KMS-11 (cell line): Measurements from ENCODE around the gene AP3S1.

ENCODE experiments used
- H2AFZ ChIP-seq: fragments of 200-600 bp; sonication (generic); 2 replicates; pipeline ENCODE4 v1.6.1; 2016; ENCODE audit warnings: antibody characterized with exemption, mixed run types, low read depth
- H3K27ac ChIP-seq: fragments of 200-600 bp; sonication (generic); 2 replicates; pipeline ENCODE4 v1.6.1; 2016; ENCODE audit warnings: mild to moderate bottlenecking, mixed run types
- H3K27me3 ChIP-seq: fragments of 200-600 bp; sonication (generic); 2 replicates; pipeline ENCODE4 v1.6.1; 2017; ENCODE audit warnings: mild to moderate bottlenecking, low read depth, mixed run types, moderate library complexity; ENCODE audit not compliant: insufficient read depth
- H3K36me3 ChIP-seq: fragments of 200-600 bp; sonication (generic); 2 replicates; pipeline ENCODE4 v1.6.1; 2017; ENCODE audit warnings: mild to moderate bottlenecking, mixed run types; ENCODE audit not compliant: insufficient read depth
- H3K4me1 ChIP-seq: fragments of 200-600 bp; sonication (generic); 2 replicates; pipeline ENCODE4 v1.6.1; 2016; ENCODE audit warnings: mild to moderate bottlenecking, low read depth, mixed run types; ENCODE audit not compliant: poor library complexity, severe bottlenecking
- H3K4me2 ChIP-seq: fragments of 200-600 bp; sonication (generic); 2 replicates; pipeline ENCODE4 v1.7.0; 2016; ENCODE audit warnings: mild to moderate bottlenecking, mixed run types
- H3K4me3 ChIP-seq: fragments of 200-600 bp; sonication (generic); IDR thresholded peaks from 2 replicates; pipeline ENCODE4 v1.6.1; 2017; ENCODE audit warnings: low read depth, low read length, mixed read lengths; ENCODE audit not compliant: insufficient read depth
- H3K79me2 ChIP-seq: fragments of 200-600 bp; sonication (generic); 2 replicates; pipeline ENCODE4 v1.6.1; 2016; ENCODE audit warnings: low read depth, mixed run types; ENCODE audit not compliant: insufficient read depth
- H3K9ac ChIP-seq: fragments of 200-600 bp; sonication (generic); 2 replicates; pipeline ENCODE4 v1.6.1; 2016; ENCODE audit warnings: mild to moderate bottlenecking, mixed run types
- H4K20me1 ChIP-seq: fragments of 200-600 bp; sonication (generic); 2 replicates; pipeline ENCODE4 v1.6.1; 2016; ENCODE audit warnings: mild to moderate bottlenecking, mixed run types; ENCODE audit not compliant: insufficient read depth
- TF ChIP-seq, protein P1 (sequence below): fragments of 200-600 bp; sonication (generic); conservative IDR thresholded peaks from 2 replicates; pipeline ENCODE4 v1.6.1; 2017; ENCODE audit warnings: low read depth, mild to moderate bottlenecking, antibody characterized with exemption, low read length, moderate library complexity, mixed read lengths

Gene AP3S1

DNA sequence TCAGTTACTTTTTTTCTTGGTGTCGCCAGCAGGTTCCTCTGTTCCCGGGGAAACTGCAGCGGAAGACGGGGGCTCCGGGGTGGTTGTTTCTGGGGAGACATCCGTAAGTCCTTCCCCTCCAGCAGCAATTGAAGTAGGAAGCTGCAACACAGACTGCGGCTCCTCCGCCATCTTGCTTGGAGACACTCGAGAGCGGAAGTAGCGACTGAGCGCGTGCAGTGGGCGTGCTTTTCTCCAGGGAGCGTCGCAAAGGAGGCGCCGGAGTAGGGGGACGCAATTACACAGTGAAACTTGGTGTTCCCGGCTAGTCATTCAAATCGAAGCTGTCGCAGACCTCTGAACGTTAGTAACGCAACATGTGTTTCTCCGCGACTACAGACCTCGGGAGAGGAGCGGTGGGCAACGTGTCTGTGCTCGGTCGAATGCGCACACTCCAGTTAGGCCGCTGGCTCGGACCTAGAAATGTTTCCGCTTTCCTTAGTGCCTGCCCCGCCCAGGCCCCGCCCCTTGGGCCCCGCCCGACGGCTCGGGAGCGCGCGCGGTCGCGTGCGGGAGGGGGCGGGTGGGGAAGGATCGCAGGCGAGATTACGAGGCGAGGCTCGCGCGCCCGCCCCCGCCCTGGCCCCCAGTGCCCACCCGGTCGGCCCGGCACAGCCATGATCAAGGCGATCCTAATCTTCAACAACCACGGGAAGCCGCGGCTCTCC lies at the start of gene AP3S1, which contains the start of gene ATG12:
AP3S1 (plus strand) TSS at position 554 of the 707 bp plus-strand sequence; CDS start at position 657, 103 bp downstream.
ATG12 (minus strand) TSS at position 184 of the 707 bp plus-strand sequence; CDS start at position 171, 13 bp downstream.
- Histone ChIP-seq H4K20me1 (peaks cover 11% of the 10 kb centered on the region), H3K4me3 (no peak within 1 kb of the TSS), H3K36me3 (peaks cover 6% of the 10 kb centered on the region; the same call in 1 of the 2 replicates), H3K27ac (peak within 1 kb of the TSS; percentile 77), H3K9ac (peak within 1 kb of the TSS; percentile 92), H3K27me3 (no peaks in the 10 kb centered on the region; the same call in 1 of the 2 replicates), H2AFZ (peak within 1 kb of the TSS; percentile 94), H3K4me2 (peak within 1 kb of the TSS; percentile 79), H3K79me2 (peaks cover 54% of the 10 kb centered on the region), H3K4me1 (peaks cover 32% of the 10 kb centered on the region)
- TF ChIP-seq, protein P1, sequence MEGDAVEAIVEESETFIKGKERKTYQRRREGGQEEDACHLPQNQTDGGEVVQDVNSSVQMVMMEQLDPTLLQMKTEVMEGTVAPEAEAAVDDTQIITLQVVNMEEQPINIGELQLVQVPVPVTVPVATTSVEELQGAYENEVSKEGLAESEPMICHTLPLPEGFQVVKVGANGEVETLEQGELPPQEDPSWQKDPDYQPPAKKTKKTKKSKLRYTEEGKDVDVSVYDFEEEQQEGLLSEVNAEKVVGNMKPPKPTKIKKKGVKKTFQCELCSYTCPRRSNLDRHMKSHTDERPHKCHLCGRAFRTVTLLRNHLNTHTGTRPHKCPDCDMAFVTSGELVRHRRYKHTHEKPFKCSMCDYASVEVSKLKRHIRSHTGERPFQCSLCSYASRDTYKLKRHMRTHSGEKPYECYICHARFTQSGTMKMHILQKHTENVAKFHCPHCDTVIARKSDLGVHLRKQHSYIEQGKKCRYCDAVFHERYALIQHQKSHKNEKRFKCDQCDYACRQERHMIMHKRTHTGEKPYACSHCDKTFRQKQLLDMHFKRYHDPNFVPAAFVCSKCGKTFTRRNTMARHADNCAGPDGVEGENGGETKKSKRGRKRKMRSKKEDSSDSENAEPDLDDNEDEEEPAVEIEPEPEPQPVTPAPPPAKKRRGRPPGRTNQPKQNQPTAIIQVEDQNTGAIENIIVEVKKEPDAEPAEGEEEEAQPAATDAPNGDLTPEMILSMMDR = no peak

DNA sequence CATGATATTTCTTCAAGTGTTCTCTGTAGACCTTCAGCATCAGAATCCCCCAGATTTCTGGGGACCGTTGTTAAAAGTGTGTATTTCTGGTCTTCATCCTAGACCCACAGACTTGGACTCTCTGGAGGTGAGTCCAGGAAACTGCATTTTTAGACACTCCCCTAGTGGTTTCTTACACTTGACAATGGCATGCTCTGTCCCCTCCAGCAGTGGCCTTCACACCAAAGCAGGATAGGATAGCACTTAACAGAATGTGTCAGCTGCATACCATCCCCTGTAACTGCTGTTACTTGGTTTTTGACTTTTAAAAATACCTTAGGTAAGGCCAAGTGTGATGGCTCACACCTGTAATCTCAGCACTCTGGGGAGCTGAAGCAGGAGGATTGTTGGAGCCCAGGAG lies 46.0 kb upstream of the AP3S1 start:
- H3K4me2 ChIP-seq = no peak overlapping the region
- H2AFZ ChIP-seq = no peak overlapping the region
- no peaks in the 10 kb centered on the region for H3K4me1 ChIP-seq
- no peaks in the 10 kb centered on the region for H3K79me2 ChIP-seq
- H4K20me1 ChIP-seq = no peaks in the 10 kb centered on the region
- H3K36me3 ChIP-seq = no peaks in the 10 kb centered on the region
- H3K4me3 ChIP-seq = no peak overlapping the region
- H3K27me3 ChIP-seq = no peaks in the 10 kb centered on the region
- no peak overlapping the region for H3K27ac ChIP-seq
- no peak overlapping the region for H3K9ac ChIP-seq
- TF ChIP-seq, protein P1 = no peak

GRCh38 chr5:115796656-115797055 lies 45.1 kb upstream of the AP3S1 start:
- Histone ChIP-seq H3K27ac (no peak overlapping the region), H2AFZ (no peak overlapping the region), H3K36me3 (no peaks in the 10 kb centered on the region), H3K4me3 (no peak overlapping the region), H3K4me1 (no peaks in the 10 kb centered on the region), H3K79me2 (no peaks in the 10 kb centered on the region), H3K4me2 (no peak overlapping the region), H4K20me1 (no peaks in the 10 kb centered on the region), H3K9ac (no peak overlapping the region), H3K27me3 (no peaks in the 10 kb centered on the region)
- TF ChIP-seq, protein P1 = no peak

DNA sequence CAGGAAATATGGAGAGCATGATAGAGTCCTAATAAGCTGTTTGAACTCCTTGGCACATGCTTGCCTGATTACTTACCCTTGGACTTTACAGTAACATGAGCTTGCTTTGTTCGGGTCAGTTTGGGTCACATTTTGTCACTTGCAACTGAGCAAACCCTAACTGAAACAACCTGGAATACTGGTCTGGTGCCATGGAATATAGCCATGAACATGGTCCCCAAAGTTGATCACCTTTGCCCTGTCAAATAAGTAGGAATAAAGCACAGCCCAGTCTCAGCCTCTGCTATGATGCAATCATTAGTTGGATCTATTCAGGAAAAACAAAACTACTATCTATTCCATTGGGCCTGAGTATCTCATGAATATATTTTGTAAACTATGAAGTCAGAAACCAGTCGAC lies 43.5 kb upstream of the AP3S1 start:
- Histone ChIP-seq H3K27ac (no peak overlapping the region), H3K4me3 (no peak overlapping the region), H3K36me3 (no peaks in the 10 kb centered on the region), H4K20me1 (no peaks in the 10 kb centered on the region), H3K4me1 (no peaks in the 10 kb centered on the region), H3K27me3 (no peaks in the 10 kb centered on the region), H2AFZ (no peak overlapping the region), H3K9ac (no peak overlapping the region), H3K4me2 (no peak overlapping the region), H3K79me2 (no peaks in the 10 kb centered on the region)
- TF ChIP-seq, protein P1 = no peak
